OCI-LY1 (cell line): ENCODE results near the gene CRIM1.

Experiments
- H2AFZ ChIP-seq: fragments of 200-600 bp; sonication (generic), shearing (Covaris generic); 2 replicates; pipeline ENCODE4 v1.6.0; 2014; ENCODE audit warnings: antibody characterized with exemption, mild to moderate bottlenecking, low read length
- H3F3A ChIP-seq: fragments of 200-600 bp; sonication (generic), shearing (Covaris generic); 2 replicates; pipeline ENCODE4 v1.6.0; 2014; ENCODE audit warnings: mild to moderate bottlenecking, antibody characterized with exemption, low read length, moderate library complexity; ENCODE audit not compliant: insufficient read depth
- H3K27ac ChIP-seq: fragments of 200-600 bp; sonication (generic); 2 replicates; pipeline ENCODE4 v1.5.1; 2014; ENCODE audit warnings: low read length, mixed run types, mild to moderate bottlenecking, low read depth; ENCODE audit not compliant: poor library complexity, severe bottlenecking
- H3K27me3 ChIP-seq: fragments of 200-600 bp; sonication (generic); 2 replicates; pipeline ENCODE4 v1.6.0; 2014; ENCODE audit warnings: antibody characterized with exemption, mild to moderate bottlenecking, low read length, moderate library complexity; ENCODE audit not compliant: insufficient read depth
- H3K36me3 ChIP-seq: fragments of 200-600 bp; sonication (generic); 2 replicates; pipeline ENCODE4 v1.6.1; 2014; ENCODE audit warnings: mild to moderate bottlenecking, antibody characterized with exemption, low read length, moderate library complexity, mixed read lengths; ENCODE audit not compliant: insufficient read depth
- H3K4me1 ChIP-seq: fragments of 200-600 bp; sonication (generic); 2 replicates; pipeline ENCODE4 v1.5.1; 2014; ENCODE audit warnings: mild to moderate bottlenecking, low read length, moderate library complexity; ENCODE audit not compliant: insufficient read depth, severe bottlenecking
- H3K4me2 ChIP-seq: fragments of 200-600 bp; sonication (generic), shearing (Covaris generic); 2 replicates; pipeline ENCODE4 v1.6.1; 2014; ENCODE audit warnings: low read length
- H3K4me3 ChIP-seq: fragments of 200-600 bp; sonication (generic); 2 replicates; pipeline ENCODE4 v1.5.1; 2014; ENCODE audit warnings: low read length, low read depth, mild to moderate bottlenecking, mixed read lengths; ENCODE audit not compliant: poor library complexity, severe bottlenecking
- H3K79me2 ChIP-seq: fragments of 200-600 bp; shearing (Covaris generic); 2 replicates; pipeline ENCODE4 v1.6.1; 2016; ENCODE audit warnings: mixed run types, low read length, mixed read lengths; ENCODE audit not compliant: insufficient read depth
- H3K9ac ChIP-seq: fragments of 200-600 bp; sonication (generic), shearing (Covaris generic); 2 replicates; pipeline ENCODE4 v1.6.1; 2014; ENCODE audit warnings: mild to moderate bottlenecking, low read length, mixed read lengths
- H3K9me2 ChIP-seq: fragments of 200-600 bp; sonication (generic), shearing (Covaris generic); 2 replicates; pipeline ENCODE4 v1.6.1; 2014; ENCODE audit warnings: low read depth, mild to moderate bottlenecking, low read length, mixed read lengths
- H3K9me3 ChIP-seq: fragments of 200-600 bp; shearing (Covaris generic); 2 replicates; pipeline ENCODE4 v1.6.1; 2014; ENCODE audit warnings: low read length, mixed read lengths
- H4K20me1 ChIP-seq: fragments of 200-600 bp; sonication (generic), shearing (Covaris generic); 2 replicates; pipeline ENCODE4 v1.6.0; 2016; ENCODE audit warnings: mild to moderate bottlenecking, low read length; ENCODE audit not compliant: insufficient read depth
- CTCF ChIP-seq: fragments of 200-600 bp; sonication (generic), shearing (Covaris generic); IDR thresholded peaks from 2 replicates; pipeline ENCODE4 v1.5.1; 2017; ENCODE audit warnings: mild to moderate bottlenecking, antibody characterized with exemption, low read length, moderate library complexity, mixed read lengths
- EZH2 ChIP-seq: fragments of 200-600 bp; sonication (generic), shearing (Covaris generic); IDR thresholded peaks from 2 replicates; pipeline ENCODE4 v1.8.0; 2017; ENCODE audit warnings: borderline replicate concordance, mixed run types, mild to moderate bottlenecking, antibody characterized with exemption, low read length, moderate library complexity, mixed read lengths

The CRIM1 gene

GRCh38 chr2:36594849-36595248 lies 239.3 kb downstream of the CRIM1 start:
- Histone ChIP-seq H3K79me2 (no peaks in the 10 kb centered on the region; the same call in 1 of the 2 replicates), H3K4me2 (no peak overlapping the region), H4K20me1 (no peaks in the 10 kb centered on the region), H3K27me3 (no peaks in the 10 kb centered on the region), H3K4me3 (no peak overlapping the region), H3K9me3 (no peaks in the 10 kb centered on the region), H3F3A (no peaks in the 10 kb centered on the region), H3K9ac (no peak overlapping the region), H3K4me1 (peaks cover 14% of the 10 kb centered on the region), H3K9me2 (no peaks in the 10 kb centered on the region), H2AFZ (no peak overlapping the region), H3K27ac (no peak overlapping the region), H3K36me3 (peaks cover 20% of the 10 kb centered on the region; the same call in 1 of the 2 replicates)
- TF ChIP-seq CTCF: no peak
- no peak for TF ChIP-seq EZH2

- no peaks in the 10 kb centered on the region for H3K9me2 ChIP-seq
- no peaks in the 10 kb centered on the region for H4K20me1 ChIP-seq
- no peak for TF ChIP-seq CTCF
- no peak for TF ChIP-seq EZH2
- no peaks in the 10 kb centered on the region; the same call in 1 of the 2 replicates for H3K79me2 ChIP-seq
- H3K9me3 ChIP-seq: no peaks in the 10 kb centered on the region
- no peak overlapping the region for H3K9ac ChIP-seq
- H2AFZ ChIP-seq: no peak overlapping the region
- H3F3A ChIP-seq: no peaks in the 10 kb centered on the region
- H3K27ac ChIP-seq: no peak overlapping the region
- peaks cover 14% of the 10 kb centered on the region for H3K4me1 ChIP-seq
- peaks cover 12% of the 10 kb centered on the region; the same call in 1 of the 2 replicates for H3K36me3 ChIP-seq
- H3K4me2 ChIP-seq: peak overlapping the region; percentile 68; the same call in 1 of the 2 replicates
- H3K27me3 ChIP-seq: no peaks in the 10 kb centered on the region
- H3K4me3 ChIP-seq: peak overlapping the region; percentile 68
Observed at GRCh38 chr2:36596397-36596796, 240.8 kb downstream of the CRIM1 start.

- Histone ChIP-seq H3K4me1 (peaks cover 14% of the 10 kb centered on the region), H3K27ac (no peak overlapping the region), H3K27me3 (no peaks in the 10 kb centered on the region), H3K4me3 (peak overlapping the region; percentile 68), H3K36me3 (peaks cover 12% of the 10 kb centered on the region; the same call in 1 of the 2 replicates), H3K79me2 (no peaks in the 10 kb centered on the region; the same call in 1 of the 2 replicates), H4K20me1 (no peaks in the 10 kb centered on the region), H3K9me3 (no peaks in the 10 kb centered on the region), H3K4me2 (peak overlapping the region; percentile 68), H3F3A (no peaks in the 10 kb centered on the region), H3K9ac (peak overlapping the region; percentile 61), H2AFZ (no peak overlapping the region), H3K9me2 (no peaks in the 10 kb centered on the region)
- TF ChIP-seq CTCF (no peak), EZH2 (no peak)
Observed at GRCh38 chr2:36597003-36597531, 241.5 kb downstream of the CRIM1 start.
